Measurements from ENCODE around the gene STK32C. TPM values are rescaled to one million over a fixed set of nuclear protein-coding genes. Genes with fewer than 3 reads are reported as not detected.
A peak's percentile ranks its signal among the peaks of the same experiment; 100 is the strongest.
"Not testable (repeated sequence)": the region's sequence is repeated elsewhere in the genome, so short reads cannot be mapped to it uniquely, and the experiment has no call there.

The STK32C gene
- total RNA-seq, 1 donor from 2014 or later = 69.2 TPM

DNA sequence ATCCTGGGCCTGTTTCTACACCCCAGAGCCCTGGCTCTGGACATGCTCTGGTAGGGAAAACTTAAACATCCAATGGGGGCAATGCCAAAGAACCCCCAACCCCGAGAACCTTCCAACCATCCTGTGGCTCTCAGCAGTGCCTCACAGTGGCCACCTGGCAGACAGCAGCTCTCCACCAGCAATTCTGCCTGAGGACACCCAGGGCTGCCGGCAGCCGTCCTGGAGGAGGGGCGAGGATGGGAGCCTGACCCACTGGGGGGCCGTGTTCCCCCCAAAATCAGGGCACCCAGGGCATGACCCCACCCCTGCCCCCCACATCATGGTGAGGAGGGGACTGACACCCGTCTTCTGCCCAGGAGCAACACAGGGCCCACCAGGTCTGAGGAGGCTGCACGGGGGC lies 88.3 kb downstream of the STK32C start:
- Mint-ChIP-seq H3K27me3 (ENCODE audit: unreplicated experiment) (peaks cover 8% of the 10 kb centered on the region), H3K27ac (ENCODE audit: unreplicated experiment) (no peak overlapping the region), H3K4me1 (ENCODE audit: low read depth, unreplicated experiment) (peaks cover 2% of the 10 kb centered on the region), H3K4me3 (ENCODE audit: unreplicated experiment) (no peak overlapping the region), H3K36me3 (ENCODE audit: unreplicated experiment) (peaks cover 35% of the 10 kb centered on the region), H3K9me3 (ENCODE audit: unreplicated experiment) (peaks cover 15% of the 10 kb centered on the region)
- TF ChIP-seq, protein P1, sequence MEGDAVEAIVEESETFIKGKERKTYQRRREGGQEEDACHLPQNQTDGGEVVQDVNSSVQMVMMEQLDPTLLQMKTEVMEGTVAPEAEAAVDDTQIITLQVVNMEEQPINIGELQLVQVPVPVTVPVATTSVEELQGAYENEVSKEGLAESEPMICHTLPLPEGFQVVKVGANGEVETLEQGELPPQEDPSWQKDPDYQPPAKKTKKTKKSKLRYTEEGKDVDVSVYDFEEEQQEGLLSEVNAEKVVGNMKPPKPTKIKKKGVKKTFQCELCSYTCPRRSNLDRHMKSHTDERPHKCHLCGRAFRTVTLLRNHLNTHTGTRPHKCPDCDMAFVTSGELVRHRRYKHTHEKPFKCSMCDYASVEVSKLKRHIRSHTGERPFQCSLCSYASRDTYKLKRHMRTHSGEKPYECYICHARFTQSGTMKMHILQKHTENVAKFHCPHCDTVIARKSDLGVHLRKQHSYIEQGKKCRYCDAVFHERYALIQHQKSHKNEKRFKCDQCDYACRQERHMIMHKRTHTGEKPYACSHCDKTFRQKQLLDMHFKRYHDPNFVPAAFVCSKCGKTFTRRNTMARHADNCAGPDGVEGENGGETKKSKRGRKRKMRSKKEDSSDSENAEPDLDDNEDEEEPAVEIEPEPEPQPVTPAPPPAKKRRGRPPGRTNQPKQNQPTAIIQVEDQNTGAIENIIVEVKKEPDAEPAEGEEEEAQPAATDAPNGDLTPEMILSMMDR (IDR thresholded peaks at IDR 0.05; ENCODE audit: partially characterized antibody, unreplicated experiment) = no peak
- no peak for DNase-seq

DNA sequence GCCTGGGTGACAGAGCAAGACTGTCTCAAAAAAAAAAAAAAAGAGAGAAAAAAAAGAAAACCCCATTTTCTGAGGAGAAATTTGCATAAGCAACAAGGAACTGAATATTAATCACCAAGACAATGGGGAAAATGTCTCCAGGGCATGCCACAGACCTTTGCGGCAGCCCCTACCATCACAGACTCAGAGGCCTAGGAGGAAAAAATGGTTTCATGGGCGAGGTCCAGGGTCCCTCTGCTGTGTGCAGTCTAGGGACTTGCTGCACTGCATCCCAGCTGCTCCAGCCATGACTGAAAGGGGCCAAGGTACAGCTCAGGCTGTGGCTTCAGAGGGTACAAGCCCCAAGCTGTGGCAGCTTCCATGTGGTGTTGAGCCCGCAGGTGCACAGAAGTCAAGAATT lies 91.3 kb downstream of the STK32C start:
- not testable (repeated sequence) for H3K4me1 Mint-ChIP-seq (ENCODE audit: low read depth, unreplicated experiment); H3K4me3 Mint-ChIP-seq (ENCODE audit: unreplicated experiment); H3K27ac Mint-ChIP-seq (ENCODE audit: unreplicated experiment)
- Mint-ChIP-seq H3K27me3 (ENCODE audit: unreplicated experiment) (peaks cover 11% of the 10 kb centered on the region), H3K9me3 (ENCODE audit: unreplicated experiment) (peaks cover 28% of the 10 kb centered on the region), H3K36me3 (ENCODE audit: unreplicated experiment) (peaks cover 57% of the 10 kb centered on the region)
- DNase-seq = peak; percentile 5

DNA sequence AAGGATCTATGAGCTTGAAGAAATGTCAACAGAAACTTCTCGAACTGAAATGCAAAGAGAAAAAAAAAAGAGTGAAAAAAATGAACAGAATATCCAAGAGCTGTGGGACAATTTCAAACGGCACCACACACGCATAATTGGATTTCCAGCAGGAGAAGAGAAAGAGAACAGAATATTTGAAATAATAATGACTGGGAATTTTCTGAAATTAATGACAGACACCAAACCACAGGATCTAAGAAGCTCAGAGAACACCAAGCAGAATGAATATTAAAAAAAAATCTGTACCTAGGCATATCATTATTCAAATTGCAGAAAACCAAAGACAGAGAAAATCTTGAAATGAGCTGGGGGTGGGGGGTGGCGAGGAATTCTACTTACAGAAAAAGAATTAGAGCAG lies 93.8 kb downstream of the STK32C start:
- H3K36me3 Mint-ChIP-seq (ENCODE audit: unreplicated experiment) = peaks cover 53% of the 10 kb centered on the region

DNA sequence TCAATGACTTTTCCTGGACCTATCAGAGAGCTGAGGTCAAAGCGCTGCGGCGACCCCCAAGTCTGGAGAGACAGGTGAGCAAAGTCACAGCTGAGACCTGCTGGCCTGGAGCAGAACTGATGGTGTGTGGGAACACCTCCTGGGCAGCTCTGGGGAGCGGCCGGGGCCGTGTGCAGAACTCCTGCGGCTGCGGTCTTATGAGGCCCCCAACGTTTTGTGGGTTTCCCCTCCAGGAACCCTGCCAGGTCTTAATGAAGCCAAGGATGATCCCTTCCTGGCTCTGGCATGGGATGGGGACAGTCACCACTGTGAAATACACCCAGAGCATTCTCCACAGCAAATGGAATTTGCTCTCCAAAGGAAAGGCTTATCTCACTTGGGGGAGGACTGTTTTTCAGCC lies 94.9 kb downstream of the STK32C start:
- peaks cover 47% of the 10 kb centered on the region for H3K36me3 Mint-ChIP-seq (ENCODE audit: unreplicated experiment)
- H3K4me1 Mint-ChIP-seq (ENCODE audit: low read depth, unreplicated experiment) = peaks cover 8% of the 10 kb centered on the region
- peaks cover 25% of the 10 kb centered on the region for H3K27me3 Mint-ChIP-seq (ENCODE audit: unreplicated experiment)
- TF ChIP-seq, protein P1 (IDR thresholded peaks at IDR 0.05; ENCODE audit: partially characterized antibody, unreplicated experiment) = no peak
- no peak overlapping the region for H3K27ac Mint-ChIP-seq (ENCODE audit: unreplicated experiment)
- peaks cover 46% of the 10 kb centered on the region for H3K9me3 Mint-ChIP-seq (ENCODE audit: unreplicated experiment)
- H3K4me3 Mint-ChIP-seq (ENCODE audit: unreplicated experiment) = no peak overlapping the region
- DNase-seq = peak; percentile 4

More for the DNA sequence above, 93.8 kb downstream of the STK32C start:
- peaks cover 38% of the 10 kb centered on the region for H3K9me3 Mint-ChIP-seq (ENCODE audit: unreplicated experiment)
- H3K27me3 Mint-ChIP-seq (ENCODE audit: unreplicated experiment) = peaks cover 20% of the 10 kb centered on the region
- DNase-seq = no peak
- TF ChIP-seq, protein P1 (IDR thresholded peaks at IDR 0.05; ENCODE audit: partially characterized antibody, unreplicated experiment) = no peak
- peaks cover 3% of the 10 kb centered on the region for H3K4me1 Mint-ChIP-seq (ENCODE audit: low read depth, unreplicated experiment)
- H3K27ac Mint-ChIP-seq (ENCODE audit: unreplicated experiment) = no peak overlapping the region
- H3K4me3 Mint-ChIP-seq (ENCODE audit: unreplicated experiment) = no peak overlapping the region

DNA sequence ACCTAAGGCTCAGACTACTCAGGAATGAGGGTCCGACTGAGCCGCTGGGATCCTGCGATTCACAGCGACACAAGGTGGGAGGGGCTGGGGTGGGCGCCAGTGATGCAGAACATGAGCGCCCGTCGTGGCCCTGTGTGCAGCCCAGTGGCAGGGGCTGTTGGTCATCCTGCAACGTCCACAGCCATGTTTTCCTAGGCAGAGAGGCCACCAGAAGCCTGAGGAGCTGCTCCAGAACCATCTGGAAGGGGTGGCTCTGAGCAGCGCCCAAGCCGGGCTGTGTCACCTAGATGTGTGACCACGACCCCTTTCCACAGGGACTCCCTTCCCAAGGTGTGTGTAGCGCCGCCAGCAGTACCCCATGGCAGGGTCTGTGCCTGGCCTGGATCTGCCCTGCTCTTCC lies 96.5 kb downstream of the STK32C start:
- TF ChIP-seq, protein P1 (IDR thresholded peaks at IDR 0.05; ENCODE audit: partially characterized antibody, unreplicated experiment) = no peak
- no peak overlapping the region for H3K27ac Mint-ChIP-seq (ENCODE audit: unreplicated experiment)
- H3K4me1 Mint-ChIP-seq (ENCODE audit: low read depth, unreplicated experiment) = peaks cover 10% of the 10 kb centered on the region
- H3K9me3 Mint-ChIP-seq (ENCODE audit: unreplicated experiment) = peaks cover 51% of the 10 kb centered on the region
- H3K36me3 Mint-ChIP-seq (ENCODE audit: unreplicated experiment) = peaks cover 39% of the 10 kb centered on the region
- H3K27me3 Mint-ChIP-seq (ENCODE audit: unreplicated experiment) = peaks cover 28% of the 10 kb centered on the region
- DNase-seq = peak; percentile 6
- no peak overlapping the region for H3K4me3 Mint-ChIP-seq (ENCODE audit: unreplicated experiment)

Measured in glutamatergic neuron (in vitro differentiated cells).